GM10847 (cell line): Measurements from ENCODE around the gene HSPA5.

Source experiments
- POLR2A ChIP-seq: IDR thresholded peaks from 2 replicates; pipeline ENCODE4 v1.6.1; 2011; ENCODE audit not compliant: insufficient read length; ENCODE audit errors: extremely low read depth

Gene HSPA5

DNA sequence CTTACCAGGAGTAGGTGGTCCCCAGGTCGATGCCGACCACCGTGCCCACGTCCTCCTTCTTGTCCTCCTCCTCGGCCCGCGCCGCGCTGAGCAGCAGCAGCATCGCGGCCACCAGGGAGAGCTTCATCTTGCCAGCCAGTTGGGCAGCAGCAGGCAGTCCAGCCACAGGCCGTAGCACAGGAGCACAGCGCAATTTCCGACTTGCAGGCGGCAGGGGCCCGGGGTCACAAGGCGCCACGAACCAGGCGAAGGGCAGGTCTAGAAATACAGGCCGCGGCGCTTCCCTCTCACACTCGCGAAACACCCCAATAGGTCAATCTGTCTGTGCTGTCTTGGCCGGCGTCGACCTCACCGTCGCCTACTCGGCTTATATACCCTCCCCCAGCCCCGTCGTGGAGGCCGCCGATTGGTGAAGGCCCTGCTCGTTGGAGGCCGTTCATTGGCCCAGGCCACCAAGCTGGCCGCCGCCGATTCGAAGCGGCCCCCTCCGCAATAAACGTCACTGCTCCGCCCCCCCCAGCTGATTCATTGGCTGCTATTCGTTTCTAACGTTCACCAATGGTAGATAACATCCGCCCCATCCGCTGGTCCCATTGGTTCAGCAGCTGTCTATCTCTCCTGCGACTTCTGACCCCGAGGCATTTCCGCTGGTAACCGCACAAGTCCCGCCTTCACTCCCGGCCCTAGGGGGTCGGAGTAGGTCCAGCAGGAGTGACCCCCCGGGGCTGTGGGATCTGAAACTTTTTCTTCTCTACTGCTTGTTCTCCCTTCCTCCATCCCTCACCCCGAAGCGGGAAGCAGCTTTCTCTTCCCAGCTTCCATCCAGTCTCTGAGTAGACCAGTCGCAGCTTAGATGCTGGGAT is at the start of gene HSPA5:
Gene HSPA5, minus strand, starts transcription at position 344 of the 863 bp plus-strand sequence. Its CDS starts 217 bp downstream, at position 127.
- TF ChIP-seq POLR2A, result peak; percentile 98

DNA sequence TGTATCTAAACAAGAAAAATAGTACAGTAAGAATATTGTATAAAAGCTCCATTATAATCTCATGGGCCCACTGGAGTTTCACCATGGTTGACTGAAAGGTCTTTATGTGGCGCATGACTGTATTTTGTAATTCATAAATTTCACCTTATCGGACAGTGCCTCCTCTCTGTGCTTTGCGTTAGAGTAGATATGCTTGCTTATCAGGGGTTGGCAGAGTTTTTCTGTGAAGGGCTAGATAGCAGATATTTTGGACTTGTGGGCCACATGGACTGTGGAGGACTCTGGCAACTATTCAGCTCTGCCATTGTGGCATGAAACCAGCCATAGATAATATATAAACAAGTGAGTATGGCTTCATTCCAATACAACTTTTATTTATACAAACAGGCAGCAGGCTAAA is 43.7 kb upstream of the HSPA5 start:
- TF ChIP-seq POLR2A, result no peak

- no peak for TF ChIP-seq POLR2A
Measured at GRCh38 chr9:125280945-125281344, 39.8 kb upstream of the HSPA5 start.

DNA sequence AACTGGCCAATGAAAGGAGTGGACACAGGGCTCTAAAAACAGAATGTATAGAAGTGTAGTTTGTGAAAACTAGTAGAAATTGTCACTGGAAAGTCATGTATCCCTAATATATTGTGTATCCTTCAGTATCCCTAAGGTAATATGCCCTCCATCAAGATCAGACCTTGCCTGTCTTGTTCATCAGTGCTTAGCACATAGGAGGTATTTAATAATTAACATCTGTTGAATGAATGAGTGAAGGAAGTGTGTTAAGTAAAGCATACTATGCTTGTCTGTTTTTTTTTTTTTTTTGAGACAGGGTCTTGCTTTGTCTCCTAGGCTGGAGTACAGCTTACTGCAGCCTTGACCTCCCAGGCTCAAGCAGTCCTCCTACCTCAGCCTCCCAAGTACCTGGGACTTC is 36.3 kb upstream of the HSPA5 start:
- no peak for TF ChIP-seq POLR2A

DNA sequence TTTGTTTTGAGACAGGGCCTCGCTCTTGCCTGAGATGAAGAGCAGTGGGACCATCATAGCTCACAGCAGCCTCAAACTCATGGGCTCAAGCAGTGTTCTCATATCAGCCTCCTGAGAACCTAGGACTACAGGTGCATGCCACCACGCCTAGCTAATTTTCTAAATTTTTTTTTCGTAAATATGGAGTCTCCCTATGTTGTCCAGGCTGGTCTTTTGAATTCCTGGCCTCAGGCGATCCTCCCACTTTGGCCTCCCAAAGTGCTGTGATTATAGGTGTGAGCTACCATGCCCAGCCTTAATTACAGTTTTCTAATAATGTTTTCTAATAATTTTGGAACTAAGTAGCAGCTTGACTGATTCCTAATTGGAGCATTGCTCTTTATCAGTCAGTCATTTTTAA is 35.6 kb upstream of the HSPA5 start:
- TF ChIP-seq POLR2A, result no peak

GRCh38 chr9:125272697-125273096 is 31.6 kb upstream of the HSPA5 start:
- no peak for TF ChIP-seq POLR2A

DNA sequence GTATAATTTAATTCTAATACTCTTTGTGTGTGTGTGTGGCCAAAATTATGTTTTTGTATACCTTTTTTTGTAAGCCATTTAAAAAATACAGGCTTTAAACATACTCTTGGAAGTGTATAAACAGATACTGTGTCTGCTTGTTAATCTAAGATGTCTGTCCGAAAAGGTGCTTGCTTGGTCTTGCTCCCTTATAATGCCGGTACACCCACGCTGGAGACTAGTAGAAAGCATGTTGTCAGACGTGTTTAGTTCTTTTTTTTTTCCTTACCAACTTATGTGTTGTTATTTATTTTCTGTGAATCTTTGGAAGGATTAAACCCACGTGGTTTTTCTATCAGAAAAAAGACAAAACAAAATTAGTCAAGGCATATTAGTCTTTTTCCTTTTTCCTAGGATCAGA is 29.9 kb upstream of the HSPA5 start:
- no peak for TF ChIP-seq POLR2A

DNA sequence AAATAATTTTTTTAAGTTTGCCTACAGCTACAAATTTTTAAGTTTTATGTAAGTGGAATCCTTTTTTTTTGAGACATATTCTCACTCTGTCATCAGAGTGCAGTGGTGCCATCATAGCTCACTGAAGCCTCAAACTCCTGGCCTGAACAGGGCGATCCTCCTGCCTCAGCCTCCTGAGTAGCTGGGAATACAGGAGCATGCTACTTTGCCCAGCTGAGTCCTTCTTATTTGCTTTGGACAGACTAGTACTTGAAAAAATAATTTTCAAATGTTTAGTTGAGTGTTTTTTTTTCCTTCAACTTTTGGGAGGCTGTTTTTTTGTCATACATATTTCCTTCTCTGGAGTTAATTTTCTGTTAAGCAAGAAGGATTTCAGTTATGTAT is 27.9 kb upstream of the HSPA5 start:
- no peak for TF ChIP-seq POLR2A

- TF ChIP-seq POLR2A, result no peak
Measured at GRCh38 chr9:125268394-125269013, 27.4 kb upstream of the HSPA5 start.

GRCh38 chr9:125262294-125262991 is 21.3 kb upstream of the HSPA5 start:
- TF ChIP-seq POLR2A, result no peak

- TF ChIP-seq POLR2A, result peak; percentile 55
Measured at GRCh38 chr9:125261501-125262293, 20.6 kb upstream of the HSPA5 start, which contains the start of gene GAPVD1. TSS of gene GAPVD1 (plus strand) at chr9:125261826. CDS start at chr9:125298922, 37,096 bp downstream.

DNA sequence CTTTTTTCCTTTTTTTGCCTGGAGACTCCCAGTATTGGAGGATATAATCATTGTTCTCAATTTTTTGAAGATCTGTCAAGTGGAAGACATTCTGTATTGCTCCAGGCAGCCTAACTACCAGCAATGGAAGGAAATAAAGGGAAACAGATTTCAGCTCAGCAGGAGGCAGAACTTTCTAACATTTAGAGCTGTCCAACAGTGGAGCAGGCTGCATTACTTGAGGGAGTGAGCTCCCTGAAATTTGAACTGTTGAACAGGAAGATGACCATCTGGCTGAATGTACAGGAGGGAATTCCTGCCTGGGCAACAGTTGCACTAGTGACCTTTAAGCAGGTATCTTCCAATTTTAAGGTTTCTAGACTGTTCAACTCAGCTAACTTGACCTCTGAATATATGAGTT is 19.4 kb upstream of the HSPA5 start:
- TF ChIP-seq POLR2A, result no peak

DNA sequence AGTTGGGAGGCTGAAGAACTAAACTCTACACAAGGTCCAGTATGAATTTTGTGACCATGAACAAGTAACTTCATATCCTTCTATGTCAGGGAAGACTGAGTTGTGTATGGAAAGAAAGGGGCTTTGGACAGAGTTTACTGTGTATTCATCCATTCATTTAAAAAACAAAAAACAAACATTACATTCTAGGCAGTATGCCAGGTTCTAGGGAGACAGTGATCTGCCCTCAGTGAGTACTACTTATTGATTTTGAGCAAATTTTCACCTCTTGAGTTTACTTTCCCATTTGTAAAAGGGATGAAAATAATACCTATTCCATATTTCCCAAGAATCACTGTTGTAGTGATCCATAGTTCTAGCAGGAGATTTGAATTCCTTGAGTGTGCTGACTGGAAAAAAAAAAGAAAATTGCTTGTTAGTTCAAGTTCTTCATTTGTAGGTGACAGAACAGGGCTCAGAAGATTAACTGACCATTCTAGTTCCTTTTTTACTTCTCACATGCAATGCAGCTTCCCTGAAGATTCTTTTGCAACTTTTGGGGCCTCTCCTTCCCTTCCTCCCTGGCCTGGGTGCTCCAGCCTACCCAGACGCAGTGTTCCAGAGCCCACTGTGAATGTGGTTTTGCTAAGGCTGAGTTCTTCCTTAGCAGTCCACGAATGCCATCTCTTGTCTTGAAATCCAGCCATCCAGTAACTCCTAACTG is 17.8 kb upstream of the HSPA5 start:
- TF ChIP-seq POLR2A, result no peak

DNA sequence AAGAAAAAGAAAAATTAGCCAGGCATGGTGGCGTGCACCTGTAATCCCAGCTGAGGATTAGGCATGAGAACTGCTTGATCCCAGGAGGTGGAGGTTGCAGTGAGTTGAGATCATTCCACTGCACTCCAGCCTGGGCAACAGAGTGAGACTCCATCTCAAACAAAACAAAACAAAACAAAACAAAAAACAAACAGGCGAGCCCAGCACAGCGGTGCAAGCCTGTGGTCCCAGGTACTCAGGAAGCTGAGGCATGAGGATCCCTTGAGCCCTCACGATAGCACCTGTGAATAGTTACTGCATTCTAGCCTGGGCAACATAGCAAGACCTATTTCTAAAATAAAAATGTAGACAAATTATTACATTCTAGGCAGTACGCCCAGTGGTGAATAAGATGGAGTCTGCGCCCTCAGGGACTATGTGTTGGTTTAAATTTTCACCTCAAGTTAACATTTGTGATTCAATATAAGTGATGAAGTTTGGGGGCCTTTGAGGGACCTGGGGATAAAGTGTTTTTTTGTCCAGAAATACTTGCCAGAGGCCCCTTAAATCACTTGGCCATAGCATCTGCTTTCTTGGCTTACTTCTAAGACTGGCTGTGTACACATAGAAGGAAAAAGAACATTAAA is 17.1 kb upstream of the HSPA5 start:
- TF ChIP-seq POLR2A, result no peak
